Panc1 (cell line): ENCODE measurements around the gene TCHP. TPM values are rescaled to one million over a fixed set of nuclear protein-coding genes. Genes with fewer than 3 reads are reported as not detected.

Experiments
- ATAC-seq: fragments of 200-7000 bp; cut with Tn5 transposase; 2 replicates; pipeline ENCODE4 v1.9.1; 2020; ENCODE audit warnings: mild to moderate bottlenecking, moderate library complexity
- BruUV-seq: library from RNA; stranded (reverse); fragments of 400-500 nt; replicated peaks from 2 replicates; lab custom pipeline; 2021; lab: Mats Ljungman, UMichigan
- CTCF ChIA-PET: fragments of 300-600 bp; sonication (Branson Sonifier 250); formaldehyde crosslinking; loops from one replicate; lab custom pipeline; 2022; ENCODE audit warnings: antibody characterized with exemption; lab: Charles Lee
- POLR2A ChIA-PET: fragments of 300-600 bp; sonication (Branson Sonifier 250); formaldehyde crosslinking; loops from one replicate; lab custom pipeline; 2022; ENCODE audit warnings: antibody characterized with exemption; lab: Charles Lee
- DNase-seq: peaks from one replicate; pipeline ENCODE4 v3.0.0-alpha.2; 2010; ENCODE audit warnings: low read depth, low spot score
- H3K27ac ChIP-seq: 2 replicates; pipeline ENCODE4 v1.5.1; 2011; ENCODE audit warnings: mild to moderate bottlenecking, low read length, inconsistent platforms
- H3K27me3 ChIP-seq: fragments of 200-500 bp; sonication (Bioruptor generic); 2 replicates; pipeline ENCODE4 v1.6.0; 2014; ENCODE audit warnings: low read length, inconsistent platforms; ENCODE audit not compliant: control insufficient read depth, insufficient read depth
- H3K36me3 ChIP-seq: fragments of 200-500 bp; sonication (Bioruptor generic); 2 replicates; pipeline ENCODE4 v1.5.1; 2014; ENCODE audit warnings: inconsistent platforms, mild to moderate bottlenecking, low read length, moderate library complexity; ENCODE audit not compliant: control insufficient read depth, insufficient read depth
- H3K4me1 ChIP-seq: 2 replicates; pipeline ENCODE4 v1.5.1; 2011; ENCODE audit warnings: inconsistent platforms, mild to moderate bottlenecking, low read length, moderate library complexity; ENCODE audit not compliant: control insufficient read depth, insufficient read depth
- H3K4me3 ChIP-seq, 2 experiments: 2 replicates each; pipeline ENCODE4 v1.5.1; 2011 to 2012; ENCODE audit warnings: low read depth in 2 of 2, low read length in 2 of 2, mild to moderate bottlenecking in 2 of 2, inconsistent platforms in 1 of 2, moderate library complexity in 1 of 2
- H3K9me3 ChIP-seq: fragments of 200-500 bp; sonication (Bioruptor generic); 2 replicates; pipeline ENCODE4 v1.5.1; 2014; ENCODE audit warnings: low read depth, mild to moderate bottlenecking, inconsistent platforms, low read length, moderate library complexity; ENCODE audit not compliant: control insufficient read depth, insufficient read depth
- CTCF ChIP-seq: fragments of 450-650 bp; IDR thresholded peaks from 2 replicates; pipeline ENCODE4 v1.5.1; 2017; ENCODE audit warnings: mild to moderate bottlenecking
- POLR2AphosphoS5 ChIP-seq: IDR thresholded peaks from 2 replicates; pipeline ENCODE4 v1.6.1; 2012; ENCODE audit warnings: mild to moderate bottlenecking, low read depth, low read length, moderate library complexity
- REST ChIP-seq, 2 experiments: IDR thresholded peaks; 2 replicates each; pipeline ENCODE4 v1.6.1; 2011 to 2012; ENCODE audit warnings: low read depth in 2 of 2, control low read depth in 1 of 2, low read length in 1 of 2, mild to moderate bottlenecking in 1 of 2, moderate library complexity in 1 of 2; ENCODE audit not compliant: insufficient read depth in 1 of 2
- SIN3A ChIP-seq: IDR thresholded peaks from 2 replicates; pipeline ENCODE4 v1.6.1; 2012; ENCODE audit warnings: low read depth, mild to moderate bottlenecking, low read length, moderate library complexity, borderline replicate concordance; ENCODE audit not compliant: insufficient read depth
- TCF7L2 ChIP-seq: IDR thresholded peaks from 2 replicates; pipeline ENCODE4 v1.6.1; 2011; ENCODE audit warnings: mild to moderate bottlenecking, low read depth, low read length, inconsistent platforms
- in situ Hi-C: cut with HindIII; loops from 2 replicates; pipeline ENCODE4 v1.10.0; 2016; ENCODE audit warnings: low sequenced_read_pairs, low pct_unique_long_range_greater_than_20kb
- intact Hi-C: fragments of 100-400 bp; cut with micrococcal nuclease; formaldehyde crosslinking; loops from one replicate; pipeline ENCODE4 v1.10.0; 2022; ENCODE audit not compliant: unreplicated experiment
- total RNA-seq: library from RNA; stranded (reverse); gene quantifications from one replicate; pipeline ENCODE4 v1.2.1, GENCODE V29; 2021; ENCODE audit not compliant: unreplicated experiment

The TCHP gene
- total RNA-seq, 1 experiment from 2014 or later = 25.0 TPM

- no peak for ATAC-seq
- no peaks in the 10 kb centered on the region for H3K9me3 ChIP-seq
- intact Hi-C loops (no loop called here), in situ Hi-C loops (no loop called here)
- no peaks in the 10 kb centered on the region for H3K36me3 ChIP-seq
- no peaks in the 10 kb centered on the region for H3K4me1 ChIP-seq
- CTCF ChIA-PET = no interaction called here
- POLR2A ChIA-PET = no interaction called here
- no TSS peak for BruUV-seq
- no peak overlapping the region for H3K4me3 ChIP-seq
- no peak for TF ChIP-seq TCF7L2
- no peak for TF ChIP-seq SIN3A
- no peak for TF ChIP-seq POLR2AphosphoS5
- no peak for TF ChIP-seq CTCF
- TF ChIP-seq REST (IDR thresholded peaks at IDR 0.05; ENCODE audit: insufficient read depth in 1 of 2, low read depth in 2 of 2, low read length in 1 of 2) = no peak
- H3K27ac ChIP-seq = no peak overlapping the region
- H3K27me3 ChIP-seq = no peaks in the 10 kb centered on the region
- no peak for DNase-seq
These were observed 7.3 kb upstream of the TCHP start for GRCh38 chr12:109892748-109893147.

- H3K36me3 ChIP-seq = no peaks in the 10 kb centered on the region
- H3K4me3 ChIP-seq = no peak overlapping the region
- ChIA-PET CTCF (no interaction called here), POLR2A (no interaction called here)
- no peaks in the 10 kb centered on the region for H3K4me1 ChIP-seq
- H3K9me3 ChIP-seq = no peaks in the 10 kb centered on the region
- ATAC-seq = no peak
- intact Hi-C loops = no loop called here
- BruUV-seq = no TSS peak
- DNase-seq = no peak
- TF ChIP-seq POLR2AphosphoS5 (no peak), SIN3A (no peak), TCF7L2 (no peak), CTCF (no peak), REST (IDR thresholded peaks at IDR 0.05; ENCODE audit: insufficient read depth in 1 of 2, low read depth in 2 of 2, low read length in 1 of 2) (no peak)
- H3K27me3 ChIP-seq = no peaks in the 10 kb centered on the region
- in situ Hi-C loops = no loop called here
- no peak overlapping the region for H3K27ac ChIP-seq
These were observed 6.6 kb upstream of the TCHP start for GRCh38 chr12:109893261-109893995.
